SK-N-SH (cell line): Measurements from ENCODE around the gene RAB40A. TPM values are rescaled to one million over a fixed set of nuclear protein-coding genes. Genes with fewer than 3 reads are reported as not detected.
A peak's percentile ranks its signal among the peaks of the same experiment; 100 is the strongest.

Experiments
- CTCF ChIA-PET: fragments of 300-600, 350-600 bp; formaldehyde crosslinking; extraction: SDS; loops from one replicate; lab custom pipeline; 2021; lab: Yijun Ruan, JAX
- POLR2A ChIA-PET: fragments of 350-600 bp; sonication (Branson Sonifier 250); formaldehyde crosslinking; extraction: SDS; loops from one replicate; lab custom pipeline; 2020; ENCODE audit warnings: antibody characterized with exemption, inconsistent platforms; lab: Yijun Ruan, JAX
- DNase-seq: peaks from one replicate; pipeline ENCODE4 v3.0.0; 2012
- H2AFZ ChIP-seq: fragments of 200-600 bp; sonication (generic); 2 replicates; pipeline ENCODE4 v1.8.1; 2016; ENCODE audit warnings: antibody characterized with exemption, mild to moderate bottlenecking, low read depth
- H3F3A ChIP-seq: fragments of 200-600 bp; sonication (generic); replicated peaks from 2 replicates; pipeline ENCODE3; 2016; ENCODE audit warnings: antibody characterized with exemption, mild to moderate bottlenecking; ENCODE audit not compliant: insufficient read depth
- H3K27ac ChIP-seq, 2 experiments: fragments of 200-500 bp in 1 of 2; fragments of 200-600 bp in 1 of 2; sonication (Bioruptor generic) in 1 of 2; sonication (generic), shearing (Covaris generic) in 1 of 2; 2 replicates each; pipeline versions ENCODE4 v1.5.1 to v1.6.1; 2014 to 2016; ENCODE audit warnings: low read depth in 2 of 2, inconsistent platforms in 1 of 2, low read length in 1 of 2, mild to moderate bottlenecking in 1 of 2, mixed read lengths in 1 of 2
- H3K27me3 ChIP-seq: fragments of 200-600 bp; sonication (generic), shearing (Covaris generic); 2 replicates; pipeline ENCODE4 v1.6.1; 2016; ENCODE audit warnings: mixed run types; ENCODE audit not compliant: insufficient read depth
- H3K36me3 ChIP-seq, 2 experiments: fragments of 200-500 bp in 1 of 2; fragments of 200-600 bp in 1 of 2; sonication (Bioruptor generic) in 1 of 2; sonication (generic) in 1 of 2; replicated peaks in 1 of 2; 2 replicates each; pipeline versions ENCODE3 to v1.5.1; 2014 to 2016; ENCODE audit warnings: low read length in 1 of 2, mild to moderate bottlenecking in 1 of 2; ENCODE audit not compliant: insufficient read depth in 2 of 2, control insufficient read depth in 1 of 2
- H3K4me1 ChIP-seq, 2 experiments: fragments of 200-500 bp in 1 of 2; fragments of 200-600 bp in 1 of 2; sonication (Bioruptor generic) in 1 of 2; sonication (generic), shearing (Covaris generic) in 1 of 2; 2 replicates each; pipeline versions ENCODE4 v1.5.1 to v1.6.1; 2014 to 2016; ENCODE audit warnings: low read depth in 1 of 2, low read length in 1 of 2, mixed run types in 1 of 2; ENCODE audit not compliant: insufficient read depth in 2 of 2, control insufficient read depth in 1 of 2
- H3K4me2 ChIP-seq: fragments of 200-600 bp; sonication (generic), shearing (Covaris generic); 2 replicates; pipeline ENCODE4 v1.6.1; 2017; ENCODE audit warnings: mixed run types
- H3K4me3 ChIP-seq, 2 experiments: fragments of 200-500 bp in 1 of 2; fragments of 200-600 bp in 1 of 2; sonication (Bioruptor generic) in 1 of 2; sonication (generic), shearing (Covaris generic) in 1 of 2; 2 replicates each; pipeline versions ENCODE4 v1.5.1 to v1.8.1; 2014 to 2016; ENCODE audit warnings: low read depth in 2 of 2, inconsistent platforms in 1 of 2, low read length in 1 of 2, mild to moderate bottlenecking in 1 of 2, mixed read lengths in 1 of 2, moderate library complexity in 1 of 2
- H3K79me2 ChIP-seq: fragments of 200-600 bp; sonication (generic); 2 replicates; pipeline ENCODE4 v1.8.1; 2017; ENCODE audit warnings: mild to moderate bottlenecking; ENCODE audit not compliant: insufficient read depth
- H3K9ac ChIP-seq: fragments of 200-600 bp; sonication (generic); 2 replicates; pipeline ENCODE4 v1.6.1; 2017; ENCODE audit warnings: mixed run types
- H3K9me2 ChIP-seq: fragments of 200-600 bp; sonication (generic); 2 replicates; pipeline ENCODE4 v1.6.1; 2017; ENCODE audit warnings: mixed run types
- H3K9me3 ChIP-seq: fragments of 200-600 bp; sonication (generic); 2 replicates; pipeline ENCODE4 v1.6.1; 2017; ENCODE audit warnings: mixed run types, mild to moderate bottlenecking, moderate library complexity
- H4K20me1 ChIP-seq: fragments of 200-600 bp; sonication (generic); 2 replicates; pipeline ENCODE4 v1.6.1; 2017; ENCODE audit warnings: mild to moderate bottlenecking, mixed run types; ENCODE audit not compliant: insufficient read depth
- ELF1 ChIP-seq: IDR thresholded peaks from 2 replicates; pipeline ENCODE4 v1.4.0; 2012
- GABPA ChIP-seq: IDR thresholded peaks from 2 replicates; pipeline ENCODE4 v1.4.0; 2012; ENCODE audit warnings: low read depth, mild to moderate bottlenecking
- NFIC ChIP-seq: IDR thresholded peaks from 2 replicates; pipeline ENCODE4 v1.4.0; 2012; ENCODE audit warnings: borderline replicate concordance
- RAD21 ChIP-seq: IDR thresholded peaks from 2 replicates; pipeline ENCODE4 v1.6.1; 2012; ENCODE audit warnings: mild to moderate bottlenecking, low read length
- RFX5 ChIP-seq: IDR thresholded peaks from 2 replicates; pipeline ENCODE4 v1.6.1; 2012; ENCODE audit warnings: mild to moderate bottlenecking, improper control_type of control experiment, low read length
- SMC3 ChIP-seq: IDR thresholded peaks from 2 replicates; pipeline ENCODE4 v1.6.1; 2012; ENCODE audit warnings: low read depth, low read length, improper control_type of control experiment
- TCF12 ChIP-seq: IDR thresholded peaks from 2 replicates; pipeline ENCODE4 v1.4.0; 2012
- YY1 ChIP-seq: IDR thresholded peaks from 2 replicates; pipeline ENCODE4 v1.4.0; 2012; ENCODE audit warnings: low read depth, mild to moderate bottlenecking
- WGBS: methylation state at CpG from one replicate; pipeline ENCODE4 v1.1.6; 2017; ENCODE audit warnings: low lambda C conversion rate; 5-methylcytosine and 5-hydroxymethylcytosine counted together
- polyA plus RNA-seq, 3 experiments: library from polyadenylated mRNA; depleted of rRNA; stranded (reverse); fragments of >200 nt; gene quantifications; 2 replicates each; pipeline ENCODE4 v1.2.3, GENCODE V29; 2012
- TF ChIP-seq, protein P1 (sequence below): fragments of 200-600 bp; sonication (generic); IDR thresholded peaks from 2 replicates; pipeline ENCODE4 v1.6.1; 2017; ENCODE audit warnings: antibody characterized with exemption, mild to moderate bottlenecking, moderate library complexity

The RAB40A gene
- polyA plus RNA-seq, 1 of the 3 experiments (the other 2 are of a cell fraction), result 0.30 TPM

DNA sequence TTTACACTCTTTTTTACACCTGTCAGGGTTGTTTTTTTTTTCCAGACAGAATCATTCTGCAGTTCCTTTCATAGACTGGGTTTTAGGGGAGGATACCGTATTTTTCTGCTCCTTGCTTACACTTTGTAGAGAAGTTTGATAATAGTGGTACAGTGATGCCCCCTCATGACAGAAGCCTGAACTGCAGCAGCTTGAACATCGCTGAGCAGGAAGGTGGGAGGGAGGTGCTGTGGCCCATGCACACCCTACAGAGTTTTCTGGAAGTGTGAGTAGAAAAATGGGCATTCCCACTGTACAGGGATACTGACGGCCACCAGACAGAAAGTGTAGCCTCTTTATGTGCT, 54.5 kb downstream of the RAB40A start:
- TF ChIP-seq, protein P1, sequence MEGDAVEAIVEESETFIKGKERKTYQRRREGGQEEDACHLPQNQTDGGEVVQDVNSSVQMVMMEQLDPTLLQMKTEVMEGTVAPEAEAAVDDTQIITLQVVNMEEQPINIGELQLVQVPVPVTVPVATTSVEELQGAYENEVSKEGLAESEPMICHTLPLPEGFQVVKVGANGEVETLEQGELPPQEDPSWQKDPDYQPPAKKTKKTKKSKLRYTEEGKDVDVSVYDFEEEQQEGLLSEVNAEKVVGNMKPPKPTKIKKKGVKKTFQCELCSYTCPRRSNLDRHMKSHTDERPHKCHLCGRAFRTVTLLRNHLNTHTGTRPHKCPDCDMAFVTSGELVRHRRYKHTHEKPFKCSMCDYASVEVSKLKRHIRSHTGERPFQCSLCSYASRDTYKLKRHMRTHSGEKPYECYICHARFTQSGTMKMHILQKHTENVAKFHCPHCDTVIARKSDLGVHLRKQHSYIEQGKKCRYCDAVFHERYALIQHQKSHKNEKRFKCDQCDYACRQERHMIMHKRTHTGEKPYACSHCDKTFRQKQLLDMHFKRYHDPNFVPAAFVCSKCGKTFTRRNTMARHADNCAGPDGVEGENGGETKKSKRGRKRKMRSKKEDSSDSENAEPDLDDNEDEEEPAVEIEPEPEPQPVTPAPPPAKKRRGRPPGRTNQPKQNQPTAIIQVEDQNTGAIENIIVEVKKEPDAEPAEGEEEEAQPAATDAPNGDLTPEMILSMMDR, result peak; percentile 78
- TF ChIP-seq ELF1, result no peak
- no peak for TF ChIP-seq GABPA
- TF ChIP-seq TCF12, result no peak
- TF ChIP-seq RAD21, result peak; percentile 82
- TF ChIP-seq NFIC, result no peak
- TF ChIP-seq SMC3, result peak; percentile 61
- H3K36me3 ChIP-seq, result no peaks in the 10 kb centered on the region
- H3K4me3 ChIP-seq, result no peak overlapping the region; a peak in 1 of 4 replicates
- no peak overlapping the region for H3K9ac ChIP-seq
- peak; percentile 38 for DNase-seq
- POLR2A ChIA-PET, result no interaction called here
- CTCF ChIA-PET, result interaction anchor here (0.7 to 2.5 kb wide), 18 partner anchors 10 to 309 kb away, joined by 3 to 13 read pairs (median 4); partner anchors contain the start of genes TCEAL7 and TCEAL9
- no peak overlapping the region; a peak in 1 of 4 replicates for H3K27ac ChIP-seq
- no peaks in the 10 kb centered on the region for H3K79me2 ChIP-seq
- no peaks in the 10 kb centered on the region for H3K27me3 ChIP-seq
- H3K4me2 ChIP-seq, result no peak overlapping the region
- no peaks in the 10 kb centered on the region for H3F3A ChIP-seq
- H4K20me1 ChIP-seq, result no peaks in the 10 kb centered on the region
- 4% methylated on average over 3 of the region's 3 CpGs for WGBS
- no peaks in the 10 kb centered on the region for H3K9me3 ChIP-seq
- no peak overlapping the region for H2AFZ ChIP-seq
- H3K4me1 ChIP-seq, result peaks cover 0 to 4% of the 10 kb centered on the region in 2 experiments; a peak in 1 of 4 replicates
- H3K9me2 ChIP-seq, result no peaks in the 10 kb centered on the region

DNA sequence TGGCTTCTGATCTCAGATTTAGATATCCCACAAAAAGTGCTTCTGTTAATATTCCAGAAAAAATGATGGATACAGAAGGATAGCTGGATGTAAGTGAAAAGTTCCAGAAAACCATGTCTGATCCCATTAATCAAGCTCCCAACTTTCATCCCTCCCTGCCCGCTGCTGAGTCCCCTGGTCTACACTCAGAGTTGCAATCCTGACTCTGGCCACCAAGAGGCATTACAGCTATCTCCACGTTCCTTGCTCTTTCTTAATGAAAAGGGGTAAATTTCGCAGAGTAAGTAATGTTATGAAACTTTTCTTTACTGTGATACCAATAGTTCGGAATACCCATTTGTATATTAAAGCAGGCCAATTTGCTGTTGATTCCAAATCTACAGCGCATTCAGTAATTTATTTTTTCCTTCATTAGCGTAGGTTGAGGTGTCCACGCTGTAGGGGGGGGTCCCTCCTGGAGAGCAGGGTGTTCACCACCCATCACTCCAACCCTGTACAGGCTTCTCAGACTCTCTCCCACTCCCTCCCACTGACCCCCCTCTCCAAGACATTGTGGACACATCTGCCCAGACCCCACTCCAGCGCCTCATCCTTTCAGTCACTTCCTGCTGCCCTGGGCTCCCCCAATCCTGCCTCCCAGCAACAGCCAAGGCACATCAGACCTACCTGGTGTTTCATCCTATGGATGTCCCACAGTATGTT, 55.1 kb downstream of the RAB40A start:
- POLR2A ChIA-PET, result interaction anchor here (0.8 kb wide), 1 partner anchor 209 kb away, joined by 3 read pairs; the partner anchor contains the start of gene TCEAL8
- no peak overlapping the region; a peak in 1 of 4 replicates for H3K27ac ChIP-seq

More for the DNA sequence above, 55.1 kb downstream of the RAB40A start:
- H3K4me1 ChIP-seq, result peaks cover 0 to 4% of the 10 kb centered on the region in 2 experiments; a peak in 1 of 4 replicates
- no peaks in the 10 kb centered on the region for H3K27me3 ChIP-seq
- no peaks in the 10 kb centered on the region for H3F3A ChIP-seq
- H3K79me2 ChIP-seq, result no peaks in the 10 kb centered on the region
- 43% methylated on average over 8 of the region's 8 CpGs for WGBS
- no peaks in the 10 kb centered on the region for H3K9me2 ChIP-seq
- H3K9ac ChIP-seq, result no peak overlapping the region
- CTCF ChIA-PET, result interaction anchor here (0.6 to 2.5 kb wide), 26 partner anchors 11 to 309 kb away, joined by 3 to 13 read pairs (median 4); partner anchors contain the start of genes TCEAL7 and TCEAL9
- no peaks in the 10 kb centered on the region for H3K36me3 ChIP-seq
- no peak overlapping the region for H3K4me2 ChIP-seq
- DNase-seq, result peak; percentile 37
- TF ChIP-seq RFX5, result no peak
- TF ChIP-seq RAD21, result peak; percentile 25; the same call in 1 of the 2 replicates
- peak; percentile 17; the same call in 1 of the 2 replicates for TF ChIP-seq SMC3
- TF ChIP-seq, protein P1, result peak; percentile 46
- no peak for TF ChIP-seq YY1
- TF ChIP-seq, all 33 proteins: peak for 3
- Histone ChIP-seq H3K9me3 (no peaks in the 10 kb centered on the region), H4K20me1 (no peaks in the 10 kb centered on the region), H2AFZ (no peak overlapping the region), H3K4me3 (no peak overlapping the region; a peak in 1 of 4 replicates)
